T-helper 1 cell treated with Interleukin-12 subunit alpha and Interleukin-12 subunit beta and Interleukin-4 antibody, amounts not matched to agents 30 ng/mL and 1 ng/mL, for 36 hours (primary cell): ENCODE data around the gene SH3TC2. TPM values are rescaled to one million over a fixed set of nuclear protein-coding genes. Genes with fewer than 3 reads are reported as not detected.

Experiments used
- intact Hi-C: fragments of 100-400 bp; cut with micrococcal nuclease; formaldehyde crosslinking; loops from one replicate; pipeline ENCODE4 v1.15.1; 2024
- total RNA-seq: library from RNA; stranded (reverse); gene quantifications from 2 replicates; pipeline ENCODE4 v1.2.3, GENCODE V29; 2022

The SH3TC2 gene
- total RNA-seq, 1 donor from 2014 or later, result not detected

GRCh38 chr5:149060325-149060724, 2.5 kb downstream of the SH3TC2 start:
- intact Hi-C loops, result no loop called here

DNA sequence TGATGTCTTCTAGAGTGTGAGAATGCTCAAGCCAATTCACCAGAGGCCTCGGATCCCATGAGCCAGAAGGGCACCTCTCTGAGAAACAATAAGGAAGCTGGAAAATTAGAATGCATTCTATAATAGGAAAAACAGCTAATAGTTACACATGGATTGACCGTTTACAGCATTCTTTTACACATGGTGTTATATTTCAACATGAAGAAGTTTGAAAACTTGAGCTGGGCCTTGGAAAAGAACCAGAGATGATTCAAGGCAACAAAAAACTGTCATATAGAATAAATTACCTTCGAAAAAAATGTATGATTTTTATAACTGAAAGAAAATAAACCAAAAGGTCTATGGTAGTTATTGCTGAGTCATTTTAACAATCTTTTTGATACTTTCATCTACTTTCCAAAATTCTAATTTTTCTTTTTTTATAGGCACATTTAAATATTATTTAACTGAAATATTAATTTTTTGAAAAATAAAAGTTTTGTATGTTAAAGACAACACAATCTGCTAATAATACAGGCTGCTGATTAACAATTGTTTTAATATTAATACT, 6.2 kb downstream of the SH3TC2 start:
- intact Hi-C loops, result no loop called here

GRCh38 chr5:149054416-149054815, 8.4 kb downstream of the SH3TC2 start:
- intact Hi-C loops, result no loop called here

GRCh38 chr5:149053072-149053695, 9.7 kb downstream of the SH3TC2 start:
- intact Hi-C loops, result no loop called here

DNA sequence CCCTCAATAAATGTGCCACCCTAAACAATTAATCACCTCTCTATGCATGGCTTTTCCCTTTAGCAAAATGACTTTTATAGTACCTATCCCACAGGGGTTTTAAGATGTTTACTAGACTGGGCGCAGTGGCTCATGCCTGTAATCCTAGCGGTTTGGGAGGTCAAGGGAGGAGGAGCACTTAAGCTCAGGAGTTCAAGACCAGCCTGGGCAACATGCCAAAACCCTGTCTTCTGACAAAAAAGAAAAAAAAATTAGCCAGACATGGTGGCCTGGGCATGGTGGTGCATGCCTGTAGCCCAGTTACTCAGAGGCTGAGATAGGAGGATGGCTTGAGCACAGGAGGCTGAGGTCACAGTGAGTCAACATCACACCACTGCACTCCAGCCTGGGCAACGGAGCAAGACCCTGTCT, 13.5 kb downstream of the SH3TC2 start:
- intact Hi-C loops, result no loop called here

DNA sequence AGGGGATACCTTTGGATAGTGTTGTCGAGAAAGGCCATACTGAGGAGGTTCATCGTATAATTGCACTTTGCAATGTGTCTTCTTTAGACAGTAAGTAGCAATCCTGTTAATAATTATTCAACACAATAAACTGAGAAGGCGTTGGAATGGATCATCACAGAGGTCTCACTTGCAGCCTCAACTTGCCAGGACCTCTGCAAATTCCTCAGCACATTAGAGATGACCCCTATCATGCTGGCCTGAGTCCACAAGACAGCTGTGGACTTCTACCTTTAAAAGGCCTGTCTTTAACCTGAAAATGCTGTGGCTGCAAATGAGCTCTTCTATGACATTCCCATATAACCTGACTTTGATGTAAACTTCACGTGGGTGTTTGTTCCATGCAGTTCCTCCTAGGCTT, 14.1 kb downstream of the SH3TC2 start:
- intact Hi-C loops, result no loop called here

- intact Hi-C loops, result no loop called here
Measured at GRCh38 chr5:149047462-149047861, 15.4 kb downstream of the SH3TC2 start.

GRCh38 chr5:149046196-149046829, 16.5 kb downstream of the SH3TC2 start:
- intact Hi-C loops, result no loop called here

- intact Hi-C loops, result no loop called here
Measured at GRCh38 chr5:149045089-149045460, 17.8 kb downstream of the SH3TC2 start.

- intact Hi-C loops, result no loop called here
Measured at GRCh38 chr5:149044453-149045088, 18.3 kb downstream of the SH3TC2 start.

DNA sequence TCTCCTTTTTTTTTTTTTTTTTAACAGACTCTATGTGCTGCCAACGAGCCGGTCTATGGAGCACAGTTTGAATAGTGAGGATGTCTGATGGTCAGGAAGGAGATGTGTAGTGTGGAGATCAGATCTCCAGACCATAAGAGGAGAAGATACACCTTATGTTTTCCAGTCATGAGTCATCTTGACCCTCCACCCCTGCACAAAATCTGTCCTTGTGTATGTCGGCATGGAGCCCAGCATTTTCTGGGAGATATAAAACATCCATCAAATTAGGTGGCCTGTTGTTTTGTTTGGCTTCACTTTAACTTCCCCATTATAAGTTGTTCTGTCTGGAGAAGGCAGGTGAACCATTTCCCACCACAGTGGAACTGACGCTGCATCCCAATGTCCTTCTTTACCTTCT, 19.2 kb downstream of the SH3TC2 start:
- intact Hi-C loops, result no loop called here

- intact Hi-C loops, result no loop called here
Measured at GRCh38 chr5:149042865-149043264, 20.0 kb downstream of the SH3TC2 start.

GRCh38 chr5:149041242-149041641, 21.6 kb downstream of the SH3TC2 start:
- intact Hi-C loops, result no loop called here

GRCh38 chr5:149040421-149040820, 22.4 kb downstream of the SH3TC2 start:
- intact Hi-C loops, result no loop called here

DNA sequence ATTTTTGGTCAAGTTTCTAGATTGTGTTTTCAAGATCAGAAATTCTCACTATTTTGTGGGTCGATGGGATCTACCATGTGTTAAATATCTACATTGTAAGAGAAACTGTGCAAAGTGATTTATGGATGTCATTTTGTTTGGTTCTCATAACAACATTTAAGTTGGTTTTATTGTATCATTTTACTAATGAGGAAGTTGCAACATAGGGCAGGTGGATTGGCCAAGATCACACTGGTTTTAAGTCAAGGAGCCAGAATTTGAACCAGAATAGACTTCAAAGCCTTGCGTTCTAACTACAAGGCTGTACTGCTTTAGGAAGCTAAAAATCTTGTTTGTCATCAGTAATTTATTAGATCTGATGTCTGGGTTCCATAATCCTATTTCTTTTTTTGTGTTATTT, 23.4 kb downstream of the SH3TC2 start:
- intact Hi-C loops, result loop anchor here (5.0 to 10.0 kb wide), 2 partner anchors 225 to 232 kb away; no protein-coding TSS in a partner anchor

- intact Hi-C loops, result loop anchor here (5.0 to 10.0 kb wide), 2 partner anchors 226 to 231 kb away; no protein-coding TSS in a partner anchor
Measured at GRCh38 chr5:149038336-149039080, 24.4 kb downstream of the SH3TC2 start.

DNA sequence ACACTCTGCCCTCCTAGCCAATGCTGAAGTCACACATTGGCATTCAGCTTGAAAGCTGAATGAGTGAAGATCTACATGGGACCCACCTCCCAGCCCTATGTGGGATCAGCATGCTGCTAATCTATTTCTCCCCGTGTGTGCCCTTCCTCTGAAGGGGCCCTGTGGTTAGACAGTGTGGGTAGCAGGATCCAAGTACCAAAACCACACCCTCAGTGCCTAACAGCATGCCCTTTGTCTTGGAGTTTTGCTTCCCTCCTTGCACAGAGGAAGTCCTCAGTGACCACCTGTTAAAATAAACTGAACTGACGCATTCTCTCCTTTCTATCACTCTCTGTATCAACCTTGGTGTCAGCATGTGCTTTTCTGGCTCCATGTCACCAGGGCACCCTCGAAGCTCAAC, 25.0 kb downstream of the SH3TC2 start:
- intact Hi-C loops, result loop anchor here (5.0 to 10.0 kb wide), 2 partner anchors 227 to 231 kb away; no protein-coding TSS in a partner anchor

GRCh38 chr5:149036970-149037369, 25.9 kb downstream of the SH3TC2 start:
- intact Hi-C loops, result loop anchor here (5.0 to 10.0 kb wide), 2 partner anchors 228 to 230 kb away; no protein-coding TSS in a partner anchor

DNA sequence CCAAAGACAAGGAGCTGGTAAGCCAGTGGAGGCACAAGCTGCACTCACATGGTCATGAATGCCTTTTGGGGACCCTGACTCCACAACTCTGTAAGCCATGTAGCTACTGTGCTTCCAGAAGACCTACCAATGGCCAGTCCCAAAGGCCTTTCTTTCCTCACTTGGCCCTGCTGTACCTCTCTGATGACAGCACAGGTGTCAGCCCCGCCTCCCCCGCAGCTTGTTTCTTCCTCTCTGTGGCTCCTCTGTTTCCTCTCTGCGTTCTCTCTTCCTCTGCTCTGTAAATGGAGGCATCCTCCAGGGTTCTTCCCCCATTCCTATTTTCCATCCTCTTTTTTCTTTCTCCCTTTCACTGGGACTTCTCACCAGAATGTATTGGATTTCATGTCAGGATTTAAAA, 26.7 kb downstream of the SH3TC2 start:
- intact Hi-C loops, result loop anchor here (5.0 to 10.0 kb wide), 2 partner anchors 229 kb away; no protein-coding TSS in a partner anchor

- intact Hi-C loops, result loop anchor here (1.0 to 10.0 kb wide), 10 partner anchors 37 to 856 kb away; no protein-coding TSS in a partner anchor
Measured at GRCh38 chr5:149035372-149035790, 27.5 kb downstream of the SH3TC2 start.

DNA sequence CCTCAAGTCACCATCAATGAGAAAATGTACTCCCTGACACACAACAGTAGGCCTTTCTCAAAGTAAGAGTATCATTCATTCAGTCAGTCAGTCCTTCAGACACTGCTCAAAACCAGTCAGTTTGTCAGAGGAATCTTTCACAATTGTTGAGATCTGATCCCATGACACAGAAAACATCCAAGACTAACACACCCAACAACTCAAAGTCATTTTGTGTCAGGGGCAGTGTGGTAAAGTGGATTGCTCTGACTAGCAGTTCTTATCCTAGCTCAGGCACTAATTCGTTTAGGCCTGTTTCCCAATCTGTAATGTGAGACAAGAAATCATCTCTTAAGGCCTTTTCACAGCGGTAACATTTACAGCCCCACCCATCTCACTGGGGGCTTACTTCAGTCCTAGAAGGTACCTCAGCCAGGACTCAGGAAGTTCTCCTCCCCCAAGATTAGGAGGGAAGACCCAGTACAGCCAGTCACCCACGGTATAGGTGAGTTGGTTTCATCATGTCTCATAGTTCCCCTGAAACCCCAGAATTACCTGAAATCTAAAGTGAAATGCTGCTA, 31.9 kb downstream of the SH3TC2 start:
- intact Hi-C loops, result loop anchor here (10.0 kb wide), 1 partner anchor 234 kb away; no protein-coding TSS in a partner anchor
